GM19023 (cell line): Measurements from ENCODE around the gene MYCBP2.
"Not testable (repeated sequence)": the region's sequence is repeated elsewhere in the genome, so short reads cannot be mapped to it uniquely, and the experiment has no call there.

ENCODE experiments used
- ATAC-seq: cut with Tn5 transposase; IDR thresholded peaks from one replicate; pipeline ENCODE4 v1.9.1; 2021; ENCODE audit warnings: mild to moderate bottlenecking, moderate library complexity; ENCODE audit not compliant: unreplicated experiment

The MYCBP2 gene

DNA sequence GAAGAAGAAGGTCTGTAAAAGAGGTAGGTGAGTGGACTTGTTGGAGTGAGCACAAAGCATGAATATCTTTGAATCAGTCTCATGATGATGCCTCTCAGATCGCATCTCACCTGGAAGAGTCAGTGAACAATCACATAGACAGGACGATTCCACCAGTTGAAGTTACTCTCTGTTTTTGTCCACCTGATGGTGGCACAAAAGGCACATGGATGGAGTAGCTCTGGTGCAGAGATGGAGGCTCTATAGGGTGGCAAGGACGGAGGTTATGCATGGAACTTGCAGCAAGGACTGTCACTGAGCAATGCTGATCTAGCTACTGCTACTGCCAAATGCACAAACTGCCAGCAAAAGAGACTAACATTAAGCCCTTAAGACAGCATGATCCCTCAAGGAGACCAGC, 10.3 kb upstream of the MYCBP2 start:
- no peak for ATAC-seq

DNA sequence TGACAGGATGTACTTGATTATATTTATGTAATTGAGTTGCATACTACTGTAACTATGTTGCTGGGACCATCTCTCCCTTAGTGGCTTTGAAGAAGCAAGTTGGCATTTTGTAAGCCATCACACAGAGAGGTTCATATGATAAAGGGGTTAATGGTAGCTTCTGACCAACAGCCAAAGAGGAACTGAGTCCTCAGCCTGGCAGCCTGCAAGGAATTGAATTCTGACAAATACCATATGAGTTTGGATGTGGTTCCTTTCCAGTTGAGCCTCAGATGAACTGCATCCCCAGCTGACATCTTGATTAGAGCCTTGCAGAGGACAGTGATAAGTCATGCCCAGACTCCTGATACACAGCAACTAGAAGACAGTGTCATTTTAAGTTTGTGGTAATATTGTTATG, 8.6 kb upstream of the MYCBP2 start:
- ATAC-seq: no peak

DNA sequence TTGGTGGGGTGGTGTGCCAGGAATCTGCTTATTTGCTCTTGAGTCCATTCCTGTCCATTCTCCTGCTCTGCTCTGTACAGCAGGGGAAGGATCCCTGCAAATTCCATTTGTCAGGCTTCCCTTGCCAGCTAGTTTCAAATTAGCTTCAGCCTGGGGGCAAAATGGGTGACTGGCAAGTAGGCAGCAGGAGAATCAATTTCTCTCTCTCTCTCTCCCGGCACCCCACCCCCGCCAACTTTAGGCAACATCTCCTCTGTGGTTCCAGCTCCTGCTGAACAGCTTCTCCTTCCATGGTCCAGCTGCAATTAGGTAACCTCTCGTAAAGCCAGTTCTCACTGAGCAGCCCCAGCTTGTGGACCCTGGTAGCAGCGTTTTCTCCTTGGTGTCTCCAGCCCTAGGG, 6.7 kb upstream of the MYCBP2 start:
- no peak for ATAC-seq

DNA sequence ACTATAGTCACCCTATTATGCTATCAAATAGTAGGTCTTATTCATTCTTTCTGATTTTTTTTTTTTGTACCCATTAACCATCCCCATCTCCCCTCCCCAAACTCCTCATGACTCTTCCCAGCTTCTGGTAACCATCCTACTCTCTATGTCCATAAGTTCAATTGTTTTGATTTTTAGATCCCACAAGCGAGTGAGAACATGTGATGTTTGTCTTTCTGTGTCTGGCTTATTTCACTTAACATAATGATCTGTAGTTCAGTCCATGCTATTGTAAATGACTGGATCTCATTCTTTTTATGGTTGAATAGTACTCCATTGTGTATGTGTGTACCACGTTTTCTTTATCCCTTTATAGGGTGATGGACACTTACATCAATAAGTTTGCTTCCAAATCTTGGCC, 4.5 kb upstream of the MYCBP2 start:
- no peak for ATAC-seq

DNA sequence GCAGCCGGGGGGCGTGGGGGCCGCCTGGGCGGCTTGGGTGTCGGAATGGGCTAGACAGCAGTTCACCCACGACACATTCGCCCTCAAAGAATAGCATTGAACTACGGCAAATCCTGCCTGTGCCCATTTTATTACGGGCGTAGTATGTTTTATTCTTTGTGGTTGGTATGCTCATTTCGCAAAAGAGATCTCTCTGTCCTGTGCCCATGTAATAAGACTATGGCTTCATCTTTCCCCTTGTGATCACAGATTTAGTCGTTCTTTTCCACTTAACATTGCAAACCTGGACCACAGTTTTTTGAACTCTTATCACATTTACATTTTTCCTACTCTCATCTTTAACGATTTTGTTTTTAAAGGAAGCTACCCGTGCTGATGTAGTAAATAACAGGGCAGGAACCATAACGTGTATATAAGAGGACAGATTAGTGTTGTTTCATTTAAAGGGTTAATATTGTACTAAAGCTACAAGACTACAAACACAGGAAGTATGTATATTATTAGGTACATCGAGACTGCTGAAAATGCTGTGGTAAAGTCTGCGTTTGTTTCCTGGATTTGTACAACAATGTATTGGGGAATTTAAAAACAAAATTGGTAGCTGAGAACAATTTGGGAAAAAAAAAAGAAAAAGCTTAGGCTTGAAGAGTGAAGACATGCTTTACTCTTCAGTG, 3.2 kb upstream of the MYCBP2 start:
- no peak for ATAC-seq

DNA sequence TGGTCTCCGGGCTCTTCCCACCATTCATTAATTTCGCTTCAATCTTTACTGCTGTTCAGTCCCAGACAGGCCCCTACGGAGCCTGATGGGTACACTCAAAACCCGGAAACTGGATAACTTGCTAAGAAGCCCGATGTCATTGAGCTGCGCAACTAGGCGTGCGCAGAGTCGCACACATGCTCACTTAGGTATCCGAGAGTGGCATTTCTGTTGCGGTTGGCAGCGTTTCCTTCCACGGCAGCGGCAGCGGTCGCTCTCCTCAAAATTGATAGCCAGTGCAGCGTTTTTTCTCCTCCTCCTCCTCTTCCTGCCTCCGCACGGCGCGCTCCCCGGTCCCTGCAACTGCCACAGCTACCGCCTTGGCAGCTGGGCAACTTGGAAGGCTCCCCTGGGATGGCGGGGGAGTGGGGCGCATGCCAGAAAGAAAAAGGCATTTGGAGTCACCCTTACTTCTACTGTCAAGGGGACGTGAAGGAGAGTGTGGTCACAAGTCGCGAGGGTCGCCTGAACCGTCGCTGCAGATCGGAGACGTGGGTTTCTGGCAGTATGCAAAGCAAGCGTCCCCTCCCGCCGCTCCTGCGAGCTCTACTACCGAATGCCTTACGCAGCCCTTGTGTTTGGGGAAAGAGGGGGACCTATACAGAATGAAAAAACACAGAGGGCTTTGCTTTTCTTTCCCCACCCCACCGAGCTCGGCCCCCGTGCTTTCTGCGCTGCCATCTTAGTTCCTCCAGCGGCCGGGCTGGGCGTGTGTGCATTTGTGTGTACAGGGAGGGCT, 2.4 kb upstream of the MYCBP2 start:
- peak; percentile 60 for ATAC-seq

DNA sequence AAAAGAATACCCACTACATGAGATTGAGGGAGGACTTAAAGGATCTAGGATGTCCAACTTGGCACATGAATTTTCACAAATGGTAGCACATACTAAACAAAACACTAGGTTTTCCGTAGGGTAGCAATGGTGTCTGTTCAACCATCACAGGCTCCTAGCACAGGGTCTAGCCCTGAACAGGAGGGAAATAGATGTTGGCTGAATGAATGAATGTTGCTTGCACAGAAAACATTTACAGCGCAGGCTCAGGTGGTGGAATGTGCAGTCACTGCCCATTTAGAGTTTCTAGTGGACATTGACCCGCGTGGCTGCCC, 1.9 kb upstream of the MYCBP2 start:
- ATAC-seq: peak; percentile 4

DNA sequence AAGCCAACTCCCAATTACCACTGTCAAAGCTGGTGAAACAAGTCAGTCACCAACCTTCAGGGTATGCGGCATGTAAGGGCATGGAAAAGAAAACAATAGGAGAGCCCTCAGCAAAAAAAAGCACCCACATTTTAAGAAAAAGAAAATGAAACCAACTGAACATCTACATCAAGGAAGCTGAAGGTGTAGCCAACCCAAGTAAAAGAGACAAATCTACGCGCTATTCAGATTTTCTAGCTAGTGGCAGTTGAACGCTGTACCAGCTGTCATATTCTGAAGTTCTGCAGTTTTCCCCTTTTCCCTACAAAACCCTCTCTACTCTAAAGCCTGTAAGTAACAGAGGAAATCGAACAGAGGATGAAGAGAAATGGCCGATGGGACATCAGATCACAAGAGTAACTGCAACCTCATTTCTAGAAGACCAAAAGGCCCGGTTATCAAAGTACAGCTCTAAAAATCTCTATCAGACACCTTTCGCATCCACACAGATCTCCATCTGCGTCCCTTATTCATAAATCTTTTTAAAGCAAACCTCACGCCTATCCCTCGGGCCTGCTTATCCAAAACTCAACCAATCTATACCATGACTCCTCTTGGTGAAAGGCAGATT, 1.4 kb downstream of the MYCBP2 start:
- no peak for ATAC-seq

DNA sequence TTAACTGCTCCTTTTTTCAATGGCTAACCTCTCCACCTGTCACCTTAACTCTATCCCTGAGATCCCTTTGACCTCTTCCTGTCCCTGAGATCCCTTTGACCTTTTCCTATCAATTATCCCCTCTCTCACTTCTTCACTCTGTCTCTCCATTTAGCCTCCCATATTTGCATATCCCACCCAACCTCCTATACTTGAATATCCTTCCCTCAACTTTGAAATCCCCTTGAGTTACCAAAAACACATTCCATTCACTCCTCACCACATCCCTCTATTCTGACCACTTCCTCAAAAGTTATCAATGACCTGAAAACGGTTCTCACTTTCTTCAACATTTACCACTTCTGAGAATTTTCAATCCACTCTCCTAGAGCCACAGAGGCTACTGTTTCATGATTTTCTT, 3.0 kb downstream of the MYCBP2 start:
- ATAC-seq: no peak

DNA sequence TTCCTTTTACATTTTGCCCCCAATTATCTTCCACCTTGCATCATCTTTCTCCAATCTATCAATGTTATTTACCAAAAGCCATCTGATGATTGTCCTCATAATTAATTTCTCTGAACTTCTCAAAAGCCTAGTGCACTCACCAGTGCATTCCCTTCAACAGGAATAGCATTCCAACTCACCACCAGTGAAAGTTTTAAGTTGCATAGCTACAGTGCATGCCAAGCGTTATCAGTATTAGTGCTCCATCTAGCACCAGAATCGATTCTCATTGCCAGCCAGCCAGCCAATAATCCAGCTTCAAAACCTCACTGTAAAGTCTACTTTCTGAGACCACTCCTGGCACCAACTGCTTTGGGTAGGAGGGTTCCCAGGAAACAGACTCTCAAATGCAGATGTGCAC, 7.4 kb downstream of the MYCBP2 start:
- no peak for ATAC-seq

DNA sequence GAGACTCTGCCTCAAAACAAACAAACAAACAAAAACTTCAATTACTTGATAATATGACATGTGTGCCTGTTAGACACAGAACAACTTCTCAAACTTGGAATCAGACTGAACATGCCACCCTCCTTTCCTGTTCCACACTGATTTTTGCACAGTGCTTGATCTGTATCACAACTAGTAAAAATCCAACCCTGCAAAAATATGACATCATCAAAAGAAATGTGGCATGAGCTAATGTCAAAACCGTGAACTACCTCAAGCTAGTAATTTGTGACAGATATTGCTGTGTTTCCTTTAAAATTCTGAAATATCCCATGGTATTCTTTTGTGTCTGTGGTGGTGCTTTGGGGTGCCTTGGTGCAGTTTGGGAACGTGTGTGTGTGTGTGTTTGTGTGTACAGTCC, 8.2 kb downstream of the MYCBP2 start:
- no peak for ATAC-seq

DNA sequence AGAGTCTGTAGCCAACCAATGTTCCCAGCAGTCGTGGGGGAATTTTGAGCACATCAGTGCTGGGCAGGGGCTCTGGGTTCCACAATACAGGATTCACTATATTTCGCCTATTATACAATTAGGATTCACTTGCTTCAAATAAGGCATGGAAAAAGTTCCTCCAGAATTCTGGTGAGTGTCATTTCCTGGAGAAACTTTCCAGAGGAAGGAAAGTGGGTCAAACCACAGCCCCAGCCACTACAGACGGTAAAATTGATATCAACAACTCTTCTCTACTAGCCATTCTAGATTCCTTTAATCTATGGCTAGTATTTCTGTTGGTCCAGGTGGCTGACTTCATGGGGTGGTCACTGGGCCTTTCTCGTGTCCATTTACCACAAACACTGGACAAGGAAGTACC, 10.5 kb downstream of the MYCBP2 start:
- ATAC-seq: no peak

DNA sequence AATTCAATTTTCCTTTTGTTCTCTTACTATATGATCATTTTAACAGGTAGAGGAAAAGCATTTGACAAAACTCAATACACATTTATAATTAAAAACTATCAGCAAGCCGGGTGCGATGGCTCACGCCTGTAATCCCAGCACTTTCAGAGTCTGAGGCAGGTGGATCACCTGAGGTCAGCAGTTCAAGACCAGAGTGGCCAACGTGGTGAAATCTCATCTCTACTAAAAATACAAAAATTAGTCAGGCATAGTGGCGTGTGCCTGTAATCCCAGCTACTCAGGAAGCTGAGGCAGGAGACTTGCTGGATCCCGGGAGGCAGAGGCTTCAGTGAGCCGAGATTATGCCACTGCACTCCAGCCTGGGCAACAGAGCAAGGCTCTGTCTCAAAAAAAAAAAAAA, 11.4 kb downstream of the MYCBP2 start:
- ATAC-seq: not testable (repeated sequence)

DNA sequence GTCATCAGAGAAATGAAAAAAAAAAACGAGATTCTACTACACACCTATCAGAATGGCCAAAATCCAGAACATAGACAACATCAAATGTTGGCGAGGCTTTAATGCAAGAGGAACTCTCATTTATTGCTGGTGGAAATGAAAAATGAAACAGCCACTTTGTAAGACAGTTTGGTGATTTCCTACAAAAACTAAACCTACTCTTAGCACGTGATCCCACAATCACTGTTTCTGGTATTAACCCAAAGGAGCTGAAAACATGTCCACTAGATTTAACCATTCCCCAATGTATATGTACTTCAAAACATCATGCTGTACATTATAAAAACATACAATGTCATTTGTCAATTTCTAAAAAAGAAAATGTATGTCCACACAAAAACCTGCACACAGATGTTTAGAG, 13.0 kb downstream of the MYCBP2 start:
- no peak for ATAC-seq

DNA sequence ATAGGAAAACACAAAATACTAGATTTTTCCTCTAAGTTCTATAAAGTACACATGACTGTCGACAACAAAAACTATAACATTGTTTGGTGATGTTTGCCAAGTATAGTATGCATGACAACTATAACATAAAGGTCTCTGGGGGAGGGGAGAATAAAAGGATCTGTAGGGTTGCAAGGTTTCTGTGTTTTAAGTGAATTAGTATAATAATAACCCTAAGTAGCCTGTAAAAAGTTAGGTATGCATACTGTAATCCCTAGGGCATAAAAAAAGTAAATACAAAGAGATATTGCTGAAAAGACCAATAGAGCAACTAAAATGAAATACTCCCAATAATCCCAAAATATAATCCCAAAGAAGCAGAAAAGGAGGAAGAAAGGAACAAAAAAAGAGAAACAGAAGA, 14.6 kb downstream of the MYCBP2 start:
- ATAC-seq: no peak

DNA sequence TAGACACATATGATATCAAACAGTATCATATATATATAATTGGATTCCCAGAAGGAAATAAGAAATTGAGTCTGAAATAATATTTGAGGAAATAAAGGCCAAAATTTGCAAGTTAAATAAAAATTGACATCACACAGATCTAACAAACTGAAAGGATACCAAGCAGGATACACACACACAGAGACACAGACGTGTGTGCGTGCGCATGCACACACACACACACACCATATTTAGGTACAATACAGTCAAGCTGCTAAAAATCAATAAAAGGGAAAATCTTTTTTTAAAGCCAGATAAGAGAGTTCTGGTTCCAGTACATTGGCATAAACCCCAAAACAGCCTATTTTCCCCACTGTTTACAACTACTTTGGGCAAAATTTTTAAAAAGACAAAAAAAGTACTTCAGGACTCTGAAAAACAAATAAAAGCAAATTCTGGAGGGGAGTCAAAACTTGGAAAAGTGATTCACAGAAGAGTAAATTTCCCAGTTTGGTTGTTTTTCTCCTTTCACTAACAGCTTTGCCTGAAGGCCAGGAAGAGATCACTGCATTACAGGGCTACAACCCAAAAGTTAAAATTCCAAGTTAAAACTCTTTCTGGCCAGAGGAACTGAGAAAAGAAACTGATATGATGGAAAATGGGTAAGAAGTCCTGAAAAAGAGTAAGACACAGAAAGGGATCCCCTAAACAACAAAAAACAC, 16.2 kb downstream of the MYCBP2 start:
- ATAC-seq: no peak

DNA sequence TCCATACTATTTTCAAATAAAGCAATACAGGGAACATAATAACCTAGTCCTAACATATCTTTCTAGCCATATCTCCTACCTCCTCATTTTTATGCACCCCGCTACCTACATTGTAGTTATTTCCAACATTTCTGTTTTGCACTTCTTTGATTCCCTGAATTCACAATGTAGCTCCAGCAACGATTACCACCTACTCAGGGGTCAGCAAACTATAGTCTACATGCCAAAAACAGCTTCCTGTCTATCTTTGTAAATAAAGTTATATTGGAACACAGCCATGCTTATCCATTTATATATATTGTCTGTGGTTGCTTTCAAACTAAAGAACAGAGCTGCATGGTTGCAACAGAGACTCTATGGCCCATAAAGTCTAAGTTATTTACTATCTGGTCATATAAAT, 16.7 kb downstream of the MYCBP2 start:
- no peak for ATAC-seq

DNA sequence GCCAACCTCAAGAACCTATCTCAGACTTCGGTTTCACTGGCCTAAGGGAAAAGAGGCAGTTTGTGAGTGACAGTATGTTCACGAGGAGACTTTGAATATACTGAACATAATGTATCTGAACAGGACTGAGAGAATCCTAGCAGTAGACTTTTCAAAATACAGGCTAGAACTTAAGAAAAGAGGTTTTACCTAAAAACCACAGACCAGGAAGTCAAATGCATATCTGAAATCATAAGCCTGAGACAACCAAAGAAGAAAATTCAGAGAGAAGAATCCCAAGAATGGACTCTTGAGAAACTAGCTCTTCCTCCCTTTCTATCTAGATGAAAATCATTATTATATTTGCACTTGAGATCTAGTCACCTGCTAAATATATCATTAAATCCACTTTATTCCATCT, 17.6 kb downstream of the MYCBP2 start:
- ATAC-seq: no peak

DNA sequence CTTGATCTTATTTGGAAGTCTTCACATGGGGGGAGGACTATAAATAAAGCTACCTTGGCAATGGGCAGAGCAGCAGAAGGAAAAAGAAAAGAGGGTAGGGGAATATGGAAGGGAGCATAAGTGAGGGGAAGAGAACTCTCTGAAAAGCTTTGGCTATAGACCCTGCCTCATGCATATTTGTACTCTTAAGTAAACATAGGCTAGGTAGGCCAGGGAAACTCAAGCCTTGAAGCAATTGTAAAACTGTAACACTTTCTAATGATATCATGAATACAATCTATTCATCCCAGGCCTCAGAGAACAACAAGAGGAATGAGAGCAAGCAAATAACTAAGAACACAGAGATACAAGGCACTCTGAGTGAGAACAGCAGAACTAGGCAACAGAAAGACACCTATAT, 20.4 kb downstream of the MYCBP2 start:
- ATAC-seq: no peak

DNA sequence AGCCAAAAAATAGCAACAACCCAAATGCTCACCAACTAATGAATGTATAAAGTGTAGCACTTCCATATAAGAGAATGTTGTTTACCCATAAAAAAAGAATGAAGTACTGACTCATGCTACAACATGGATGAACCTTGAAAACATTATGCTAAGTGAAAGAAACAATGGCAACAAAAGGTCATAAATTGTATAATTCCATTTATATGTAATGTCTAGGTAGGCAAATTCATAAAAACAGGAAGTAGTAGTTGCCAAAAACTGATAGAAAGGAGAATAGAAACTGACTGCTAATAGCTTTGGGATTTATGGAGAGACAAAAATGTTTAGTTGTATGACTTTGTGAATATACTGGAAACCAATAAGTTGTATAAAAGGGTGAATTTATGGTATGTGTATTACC, 21.6 kb downstream of the MYCBP2 start:
- no peak for ATAC-seq

DNA sequence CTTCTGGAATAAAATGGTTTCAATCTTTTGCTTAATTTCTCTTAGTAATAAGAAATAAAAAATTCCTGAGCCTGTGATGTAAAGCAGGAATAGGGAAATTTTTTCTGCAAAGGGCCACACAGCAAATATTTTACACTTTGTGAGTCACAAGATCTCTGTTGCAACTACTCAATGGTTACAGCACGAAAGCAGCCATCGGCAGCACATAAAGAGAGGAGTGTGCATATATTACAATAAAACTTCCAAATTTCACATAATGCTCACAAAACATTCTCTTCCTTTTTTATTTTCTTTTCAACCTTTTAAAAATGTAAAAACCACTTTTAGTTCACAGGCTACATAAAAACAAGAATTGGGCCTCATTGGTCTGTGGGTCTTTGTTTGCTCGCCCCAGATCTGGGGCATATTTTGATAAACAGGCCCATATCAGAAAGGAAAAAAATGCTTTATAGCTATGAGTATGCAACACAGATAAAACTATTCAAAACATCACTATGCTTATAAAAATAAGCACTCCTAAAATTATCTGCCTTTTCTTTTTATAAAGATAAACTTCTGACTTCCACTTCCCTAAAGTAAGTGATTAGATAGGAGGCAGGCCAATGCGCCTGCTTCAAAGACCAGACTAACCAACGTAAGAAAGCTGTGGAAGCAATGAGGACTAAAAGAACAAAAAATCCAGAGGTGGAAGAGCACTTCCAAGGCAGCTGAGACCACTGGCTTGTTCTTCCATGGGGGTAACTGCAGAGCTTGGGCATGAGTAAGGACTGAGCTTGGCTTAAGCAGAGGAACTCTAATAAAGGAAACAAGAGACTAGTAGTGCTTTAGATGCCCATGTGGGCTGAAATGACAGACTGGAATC, 26.5 kb downstream of the MYCBP2 start:
- no peak for ATAC-seq
